ENCODE data around the gene ASS1.
"Not testable (repeated sequence)": the region's sequence is repeated elsewhere in the genome, so short reads cannot be mapped to it uniquely, and the experiment has no call there.

ASS1 gene

DNA sequence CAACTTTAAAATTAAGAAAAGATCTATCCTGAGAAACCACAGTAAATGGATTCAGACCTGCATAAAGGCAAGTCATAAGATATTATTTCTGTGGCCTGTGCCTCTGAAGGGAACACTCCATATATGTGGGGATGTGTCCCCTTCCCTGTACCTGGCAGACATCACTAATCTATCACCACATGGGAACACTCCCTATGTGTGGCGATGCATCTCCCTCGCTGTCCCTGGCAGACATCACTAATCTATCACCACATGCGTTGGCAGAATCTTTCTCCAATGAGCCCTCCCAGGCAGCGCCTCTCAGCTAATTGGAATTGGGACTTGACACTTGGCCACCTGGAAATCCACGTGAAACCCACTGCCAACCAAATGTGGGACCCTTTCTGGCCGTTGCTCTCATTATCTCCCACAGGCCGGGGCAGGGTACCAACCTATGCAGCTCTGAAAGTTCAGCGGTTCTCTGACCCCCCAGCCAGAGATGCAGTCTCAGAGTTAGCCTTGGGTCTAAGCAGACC lies 25.2 kb upstream of the ASS1 start:
- no peak for DNase-seq

DNA sequence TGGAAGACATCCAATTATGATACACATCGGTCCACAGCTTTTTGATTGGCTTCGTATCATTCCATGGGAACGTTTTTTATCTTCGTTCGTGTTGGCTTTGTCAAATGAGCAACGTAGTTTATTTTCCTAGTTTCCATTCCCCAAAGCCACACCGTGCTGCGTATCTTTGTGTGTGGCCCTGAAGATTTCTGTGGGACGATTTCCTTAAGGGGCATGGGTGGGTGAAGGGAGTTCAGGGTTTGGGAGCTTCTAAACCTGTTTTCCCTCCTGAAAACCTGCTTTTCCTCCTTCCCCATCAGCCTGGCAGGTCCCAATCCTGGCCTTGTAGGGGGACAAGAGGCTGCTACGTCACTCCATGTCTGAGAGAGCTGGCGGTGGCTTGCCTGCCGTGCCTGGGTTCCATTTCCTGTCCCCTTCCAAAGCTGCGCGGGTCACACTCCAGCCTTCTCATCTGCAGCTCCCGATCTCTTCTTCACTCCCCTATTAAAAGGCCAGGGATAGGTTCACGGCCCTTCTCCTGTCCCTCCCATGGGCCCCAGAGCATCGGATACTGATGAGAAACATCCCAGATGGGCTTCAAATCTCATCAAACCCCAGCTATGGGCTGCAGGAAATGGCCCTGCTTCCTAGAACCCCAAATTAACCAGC lies 23.5 kb upstream of the ASS1 start:
- DNase-seq: no peak

DNA sequence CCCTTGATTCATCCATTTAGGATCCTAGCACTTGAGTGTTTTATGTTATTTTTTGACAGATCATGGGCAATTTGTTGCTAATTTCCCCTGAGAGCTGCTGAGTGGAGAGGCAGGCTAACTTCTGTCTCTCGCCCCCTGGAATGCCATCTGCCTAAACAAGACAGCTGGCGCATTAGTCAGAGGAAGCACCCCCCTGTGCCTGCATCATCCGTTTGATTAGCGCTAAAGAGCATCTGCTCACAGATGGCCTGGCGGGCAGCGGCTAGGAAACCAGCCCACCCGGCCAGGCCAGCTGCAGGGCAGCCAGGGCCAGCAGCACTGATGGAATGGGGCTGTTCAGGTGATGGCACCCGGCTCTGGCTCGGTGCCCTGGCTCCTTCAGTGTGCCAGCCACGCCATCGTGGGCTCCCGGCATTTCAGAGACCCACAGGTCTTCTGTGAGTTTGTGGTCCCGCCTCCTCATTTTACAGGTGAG lies 22.9 kb upstream of the ASS1 start:
- DNase-seq: no peak

DNA sequence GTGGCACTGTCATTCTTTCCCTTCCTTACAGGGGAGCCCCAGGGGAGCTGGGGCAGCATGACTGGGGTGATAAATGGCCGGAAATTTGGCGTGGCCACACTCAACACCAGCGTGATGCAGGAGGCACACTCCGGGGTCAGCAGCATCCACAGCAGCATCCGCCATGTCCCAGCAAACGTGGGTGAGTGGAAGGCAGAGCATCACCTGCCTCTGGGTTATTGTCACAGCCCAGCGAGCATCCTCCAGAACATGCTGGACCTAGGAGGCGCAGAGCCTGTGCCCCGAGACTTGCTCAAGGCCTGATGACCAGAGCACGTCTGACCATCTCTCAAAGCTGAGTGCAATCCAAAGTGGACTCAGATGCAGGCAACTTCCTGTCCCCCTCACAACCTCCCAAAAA lies 22.2 kb upstream of the ASS1 start:
- DNase-seq: no peak

GRCh38 chr9:130423272-130423671 lies 21.5 kb upstream of the ASS1 start:
- no peak for DNase-seq

GRCh38 chr9:130424595-130425454 lies 19.9 kb upstream of the ASS1 start:
- no peak for DNase-seq

DNA sequence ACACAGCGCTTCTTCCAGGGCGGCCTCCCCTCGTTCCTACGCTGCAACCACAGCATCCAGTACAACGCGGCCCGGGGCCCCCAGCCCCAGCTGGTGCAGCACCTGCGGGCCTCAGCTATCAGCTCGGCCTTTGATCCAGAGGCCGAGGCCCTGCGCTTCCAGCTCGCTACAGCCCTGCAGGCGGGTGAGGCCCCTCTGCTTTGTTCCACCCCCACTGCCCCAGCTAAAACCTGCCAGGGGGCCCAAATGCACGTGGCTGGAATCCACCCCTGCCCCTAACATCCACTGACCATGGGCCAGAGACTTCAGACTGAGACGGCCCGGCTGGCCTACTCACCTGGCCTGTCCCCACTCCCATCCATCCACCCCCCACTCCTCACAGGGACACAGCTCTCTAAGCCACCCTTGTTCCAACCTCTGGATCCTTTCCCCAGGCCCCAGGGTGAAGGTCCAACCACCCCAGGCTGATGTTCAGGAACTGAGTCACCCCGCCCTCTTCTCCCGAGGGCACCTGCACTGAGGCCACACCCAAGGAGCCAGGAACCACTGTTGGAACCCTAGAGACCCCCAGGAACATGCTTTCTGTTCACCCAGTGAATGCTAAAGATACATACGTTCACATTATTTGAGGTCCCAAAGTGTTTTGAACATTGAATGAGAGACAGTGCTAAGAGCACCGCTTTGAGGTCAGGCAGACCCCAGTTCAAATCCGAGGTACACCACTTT lies 18.9 kb upstream of the ASS1 start:
- DNase-seq: no peak

DNA sequence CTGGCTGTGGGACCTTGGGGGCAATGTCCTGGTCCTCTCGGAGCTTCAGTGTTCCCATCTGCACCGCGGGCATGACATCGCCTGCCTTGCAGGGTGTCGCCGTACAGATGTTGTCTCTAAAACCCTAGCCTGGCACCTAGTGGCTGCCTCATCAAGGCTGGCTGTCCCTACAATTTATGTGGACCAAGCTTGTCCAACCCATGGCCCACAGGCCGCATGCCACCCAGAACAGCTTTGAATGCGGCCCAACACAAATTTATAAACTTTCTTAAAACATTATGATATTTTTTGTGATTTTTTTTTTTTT lies 18.3 kb upstream of the ASS1 start:
- DNase-seq: no peak

DNA sequence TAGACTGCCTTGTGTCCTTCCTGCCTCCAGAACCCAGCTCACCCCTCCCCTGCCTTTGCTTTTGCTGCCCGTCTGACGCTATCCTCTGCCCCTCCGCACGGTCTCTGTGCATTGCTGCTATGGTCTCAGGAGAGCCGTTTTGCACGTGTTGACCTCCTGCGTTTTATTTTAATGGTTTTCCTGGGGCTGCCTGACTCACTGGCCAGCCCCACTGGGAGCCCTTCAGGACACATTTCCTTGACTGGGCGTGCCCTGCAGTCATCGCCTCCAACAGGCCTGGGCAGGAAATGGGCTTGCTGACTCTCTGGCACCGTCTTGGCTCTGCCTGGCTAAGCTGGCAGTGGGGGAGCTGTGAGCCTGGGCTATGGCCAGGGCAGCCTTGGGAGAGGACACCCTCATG lies 17.9 kb upstream of the ASS1 start:
- no peak for DNase-seq

DNA sequence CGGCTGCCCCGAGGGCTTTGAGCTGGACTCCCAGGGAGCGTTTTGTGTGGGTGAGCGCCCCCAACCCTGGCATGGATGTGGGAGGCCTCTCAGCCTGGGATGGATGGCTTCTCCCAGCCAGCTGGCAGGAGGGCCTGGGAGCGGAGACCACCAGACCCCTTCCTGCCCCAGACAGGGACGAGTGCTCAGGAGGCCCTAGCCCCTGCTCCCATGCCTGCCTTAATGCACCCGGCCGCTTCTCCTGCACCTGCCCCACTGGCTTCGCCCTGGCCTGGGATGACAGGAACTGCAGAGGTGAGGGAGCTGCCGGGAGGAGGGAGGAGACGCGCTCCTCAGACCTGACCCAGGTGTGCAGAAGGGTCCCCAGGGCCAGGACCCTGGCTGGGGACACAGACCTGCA lies 17.4 kb upstream of the ASS1 start:
- no peak for DNase-seq

- no peak for DNase-seq
Observed at GRCh38 chr9:130428086-130428665, 16.6 kb upstream of the ASS1 start.

DNA sequence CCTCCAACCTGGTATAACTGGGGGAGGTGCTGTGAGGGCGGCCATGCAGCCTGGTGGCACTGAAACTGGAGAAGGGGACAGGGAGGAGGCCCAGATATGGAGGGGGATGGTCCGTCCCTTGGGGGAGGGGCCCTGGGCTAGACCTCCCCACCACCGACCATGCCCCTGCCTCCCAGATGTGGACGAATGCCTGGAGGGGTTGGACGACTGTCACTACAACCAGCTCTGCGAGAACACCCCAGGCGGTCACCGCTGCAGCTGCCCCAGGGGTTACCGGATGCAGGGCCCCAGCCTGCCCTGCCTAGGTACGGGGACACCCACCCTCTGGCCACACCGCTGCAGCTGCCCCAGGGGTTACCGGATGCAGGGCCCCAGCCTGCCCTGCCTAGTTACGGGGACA lies 15.4 kb upstream of the ASS1 start:
- no peak for DNase-seq

- DNase-seq: no peak
Observed at GRCh38 chr9:130429831-130430230, 14.9 kb upstream of the ASS1 start.

- no peak for DNase-seq
Observed at GRCh38 chr9:130430232-130430631, 14.5 kb upstream of the ASS1 start.

DNA sequence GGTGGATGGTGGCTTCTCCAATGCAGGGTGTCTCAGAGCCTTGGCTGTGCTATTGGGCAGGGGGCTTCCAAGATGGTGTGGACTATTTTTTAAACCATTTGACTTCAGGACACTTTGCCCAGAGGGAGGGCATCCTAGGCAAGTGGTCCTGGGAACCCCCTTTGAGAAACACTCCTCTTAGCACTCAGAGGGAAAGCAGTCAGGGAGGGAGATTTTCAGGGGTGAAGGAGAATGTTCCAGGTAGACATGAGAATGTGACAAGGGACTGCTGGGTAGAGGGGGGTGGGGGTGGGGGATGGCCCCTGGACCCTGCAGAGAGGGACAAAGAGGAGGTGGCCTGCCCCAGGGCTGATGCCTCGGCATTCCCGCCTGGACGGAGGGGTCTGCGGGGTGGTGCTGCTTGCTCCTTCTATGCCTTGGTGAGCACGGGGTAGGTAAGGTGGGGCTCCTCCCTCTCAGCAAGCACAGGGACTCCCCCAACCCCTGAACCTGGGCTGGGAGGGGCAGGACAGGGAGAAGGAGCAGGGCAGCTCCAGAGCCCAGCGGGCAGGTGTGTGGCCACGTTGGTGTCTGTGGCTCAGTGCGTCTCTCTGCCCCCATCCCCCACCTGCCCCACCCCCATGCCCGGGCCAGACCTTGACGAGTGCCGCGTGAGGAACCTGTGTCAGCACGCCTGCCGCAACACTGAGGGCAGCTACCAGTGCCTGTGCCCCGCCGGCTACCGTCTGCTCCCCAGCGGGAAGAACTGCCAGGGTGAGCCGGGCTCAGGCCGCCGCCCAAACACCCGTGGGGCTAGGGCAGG lies 13.8 kb upstream of the ASS1 start:
- DNase-seq: no peak

- DNase-seq: no peak
Observed at GRCh38 chr9:130431536-130432303, 13.0 kb upstream of the ASS1 start.

DNA sequence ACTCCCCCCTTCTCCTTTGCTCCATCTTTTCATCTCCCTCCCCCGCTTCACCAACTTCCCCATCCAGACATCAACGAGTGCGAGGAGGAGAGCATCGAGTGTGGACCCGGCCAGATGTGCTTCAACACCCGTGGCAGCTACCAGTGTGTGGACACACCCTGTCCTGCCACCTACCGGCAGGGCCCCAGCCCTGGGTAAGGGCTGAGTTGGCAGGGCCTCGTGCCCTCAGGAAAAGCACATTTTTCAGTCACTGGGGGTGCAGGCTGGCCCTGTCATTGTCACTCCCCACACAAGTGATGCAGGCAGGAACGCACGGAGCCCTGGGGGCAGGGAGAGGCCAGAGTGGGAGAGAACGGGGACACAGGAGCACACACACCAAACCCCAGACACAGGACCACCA lies 12.4 kb upstream of the ASS1 start:
- no peak for DNase-seq

- no peak for DNase-seq
Observed at GRCh38 chr9:130432796-130433167, 12.0 kb upstream of the ASS1 start.

DNA sequence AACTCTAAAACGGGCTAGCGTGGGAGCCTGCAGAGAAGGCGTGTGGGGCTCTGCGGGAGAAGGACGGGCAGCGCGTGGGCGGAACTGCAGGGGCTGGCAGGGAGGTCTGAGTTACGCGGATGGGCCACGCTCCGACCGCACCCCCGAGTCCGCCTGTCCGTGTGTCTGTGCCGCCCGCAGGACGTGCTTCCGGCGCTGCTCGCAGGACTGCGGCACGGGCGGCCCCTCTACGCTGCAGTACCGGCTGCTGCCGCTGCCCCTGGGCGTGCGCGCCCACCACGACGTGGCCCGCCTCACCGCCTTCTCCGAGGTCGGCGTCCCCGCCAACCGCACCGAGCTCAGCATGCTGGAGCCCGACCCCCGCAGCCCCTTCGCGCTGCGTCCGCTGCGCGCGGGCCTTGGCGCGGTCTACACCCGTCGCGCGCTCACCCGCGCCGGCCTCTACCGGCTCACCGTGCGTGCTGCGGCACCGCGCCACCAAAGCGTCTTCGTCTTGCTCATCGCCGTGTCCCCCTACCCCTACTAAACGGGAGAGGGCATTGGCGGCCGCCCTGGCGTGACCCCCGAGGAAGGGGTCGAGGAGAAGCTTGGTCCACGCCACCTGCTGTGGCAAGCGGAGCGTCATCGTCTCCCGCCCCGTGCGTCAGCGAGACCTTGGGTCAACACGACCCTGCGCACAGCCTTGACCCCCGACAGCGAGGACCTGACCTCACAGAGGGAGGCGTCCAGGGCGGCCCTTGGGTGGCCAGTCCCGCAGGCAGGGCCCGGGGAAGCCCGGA lies 11.4 kb upstream of the ASS1 start:
- DNase-seq: peak; percentile 39

DNA sequence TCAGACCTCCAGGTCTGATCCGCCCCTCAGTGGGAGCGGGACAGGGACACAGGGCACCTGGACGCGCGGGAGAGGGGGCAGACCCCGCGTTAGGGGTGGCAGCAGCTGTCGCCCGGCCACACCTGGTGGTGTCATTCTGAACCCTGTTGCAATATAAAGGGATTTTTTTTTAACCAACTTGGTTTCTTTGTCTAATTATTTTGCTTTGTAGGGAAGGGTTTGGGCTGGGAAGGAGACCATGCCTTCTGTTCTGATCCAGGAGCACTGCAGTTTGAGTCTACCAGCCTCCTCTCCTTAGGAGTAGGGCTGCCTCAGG lies 10.9 kb upstream of the ASS1 start:
- no peak for DNase-seq

GRCh38 chr9:130434656-130435055 lies 10.1 kb upstream of the ASS1 start:
- DNase-seq: not testable (repeated sequence)
